Calu3 (cell line): Measurements from ENCODE around the gene SCART1. TPM values are rescaled to one million over a fixed set of nuclear protein-coding genes. Genes with fewer than 3 reads are reported as not detected.

Experiments used
- BruUV-seq: library from RNA; stranded (reverse); fragments of 400-500 nt; replicated peaks from 2 replicates; lab custom pipeline; 2021; lab: Mats Ljungman, UMichigan
- CTCF ChIA-PET: fragments of 300-600 bp; sonication (Branson Sonifier 250); formaldehyde crosslinking; loops from one replicate; lab custom pipeline; 2022; ENCODE audit warnings: antibody characterized with exemption; lab: Charles Lee
- DNase-seq: peaks from one replicate; pipeline ENCODE4 v3.0.0; 2022
- H3K27ac Mint-ChIP-seq: one replicate; pipeline ENCODE4 v1.8.0; 2022; ENCODE audit warnings: mixed read lengths; ENCODE audit not compliant: unreplicated experiment
- H3K27me3 Mint-ChIP-seq: one replicate; pipeline ENCODE4 v1.8.0; 2022; ENCODE audit warnings: mixed read lengths; ENCODE audit not compliant: unreplicated experiment
- H3K36me3 Mint-ChIP-seq: one replicate; pipeline ENCODE4 v1.8.0; 2022; ENCODE audit warnings: mild to moderate bottlenecking, moderate library complexity, mixed read lengths; ENCODE audit not compliant: insufficient read depth, unreplicated experiment
- H3K4me1 Mint-ChIP-seq: one replicate; pipeline ENCODE4 v1.8.0; 2022; ENCODE audit warnings: mild to moderate bottlenecking, low read depth, mixed read lengths; ENCODE audit not compliant: unreplicated experiment
- H3K4me3 Mint-ChIP-seq: one replicate; pipeline ENCODE4 v1.8.0; 2022; ENCODE audit warnings: mild to moderate bottlenecking, low read depth, moderate library complexity, mixed read lengths; ENCODE audit not compliant: unreplicated experiment
- H3K9me3 Mint-ChIP-seq: one replicate; pipeline ENCODE4 v1.8.0; 2022; ENCODE audit warnings: low read depth, mixed read lengths; ENCODE audit not compliant: unreplicated experiment
- intact Hi-C: fragments of 100-400 bp; cut with micrococcal nuclease; formaldehyde crosslinking; loops from one replicate; pipeline ENCODE4 v1.10.0; 2022; ENCODE audit not compliant: unreplicated experiment
- total RNA-seq: library from RNA; stranded (reverse); gene quantifications from 2 replicates; pipeline ENCODE4 v1.2.3, GENCODE V29; 2022
- TF ChIP-seq, protein P1 (sequence below): fragments of 200-600 bp; IDR thresholded peaks from one replicate; pipeline ENCODE4 v1.8.0; 2022; ENCODE audit warnings: antibody characterized with exemption; ENCODE audit not compliant: unreplicated experiment

The SCART1 gene
- total RNA-seq, 1 experiment from 2014 or later, result 1.8 TPM

DNA sequence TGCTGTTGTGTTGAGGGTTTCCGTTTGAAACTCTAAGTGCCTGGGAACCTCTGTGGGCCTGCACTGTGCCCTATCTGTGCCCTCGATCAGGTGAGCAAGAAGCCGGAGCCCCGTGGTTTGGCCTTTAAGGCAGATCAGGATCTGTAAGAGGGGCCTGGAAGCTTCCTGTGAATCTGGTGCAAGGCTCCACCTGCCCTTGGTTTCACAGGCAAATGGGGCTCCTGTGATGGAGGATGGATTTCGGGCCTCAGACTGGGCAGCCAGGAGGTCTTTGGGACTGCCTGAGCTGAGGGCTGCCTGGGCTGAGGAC, 21.6 kb downstream of the SCART1 start:
- no peak overlapping the region for H3K27ac Mint-ChIP-seq
- no peaks in the 10 kb centered on the region for H3K36me3 Mint-ChIP-seq
- DNase-seq, result no peak
- TF ChIP-seq, protein P1, sequence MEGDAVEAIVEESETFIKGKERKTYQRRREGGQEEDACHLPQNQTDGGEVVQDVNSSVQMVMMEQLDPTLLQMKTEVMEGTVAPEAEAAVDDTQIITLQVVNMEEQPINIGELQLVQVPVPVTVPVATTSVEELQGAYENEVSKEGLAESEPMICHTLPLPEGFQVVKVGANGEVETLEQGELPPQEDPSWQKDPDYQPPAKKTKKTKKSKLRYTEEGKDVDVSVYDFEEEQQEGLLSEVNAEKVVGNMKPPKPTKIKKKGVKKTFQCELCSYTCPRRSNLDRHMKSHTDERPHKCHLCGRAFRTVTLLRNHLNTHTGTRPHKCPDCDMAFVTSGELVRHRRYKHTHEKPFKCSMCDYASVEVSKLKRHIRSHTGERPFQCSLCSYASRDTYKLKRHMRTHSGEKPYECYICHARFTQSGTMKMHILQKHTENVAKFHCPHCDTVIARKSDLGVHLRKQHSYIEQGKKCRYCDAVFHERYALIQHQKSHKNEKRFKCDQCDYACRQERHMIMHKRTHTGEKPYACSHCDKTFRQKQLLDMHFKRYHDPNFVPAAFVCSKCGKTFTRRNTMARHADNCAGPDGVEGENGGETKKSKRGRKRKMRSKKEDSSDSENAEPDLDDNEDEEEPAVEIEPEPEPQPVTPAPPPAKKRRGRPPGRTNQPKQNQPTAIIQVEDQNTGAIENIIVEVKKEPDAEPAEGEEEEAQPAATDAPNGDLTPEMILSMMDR, result no peak
- CTCF ChIA-PET, result no interaction called here
- no peak overlapping the region for H3K4me3 Mint-ChIP-seq
- H3K9me3 Mint-ChIP-seq, result no peaks in the 10 kb centered on the region
- BruUV-seq, result no TSS peak
- intact Hi-C loops, result no loop called here
- no peaks in the 10 kb centered on the region for H3K4me1 Mint-ChIP-seq
- no peaks in the 10 kb centered on the region for H3K27me3 Mint-ChIP-seq

DNA sequence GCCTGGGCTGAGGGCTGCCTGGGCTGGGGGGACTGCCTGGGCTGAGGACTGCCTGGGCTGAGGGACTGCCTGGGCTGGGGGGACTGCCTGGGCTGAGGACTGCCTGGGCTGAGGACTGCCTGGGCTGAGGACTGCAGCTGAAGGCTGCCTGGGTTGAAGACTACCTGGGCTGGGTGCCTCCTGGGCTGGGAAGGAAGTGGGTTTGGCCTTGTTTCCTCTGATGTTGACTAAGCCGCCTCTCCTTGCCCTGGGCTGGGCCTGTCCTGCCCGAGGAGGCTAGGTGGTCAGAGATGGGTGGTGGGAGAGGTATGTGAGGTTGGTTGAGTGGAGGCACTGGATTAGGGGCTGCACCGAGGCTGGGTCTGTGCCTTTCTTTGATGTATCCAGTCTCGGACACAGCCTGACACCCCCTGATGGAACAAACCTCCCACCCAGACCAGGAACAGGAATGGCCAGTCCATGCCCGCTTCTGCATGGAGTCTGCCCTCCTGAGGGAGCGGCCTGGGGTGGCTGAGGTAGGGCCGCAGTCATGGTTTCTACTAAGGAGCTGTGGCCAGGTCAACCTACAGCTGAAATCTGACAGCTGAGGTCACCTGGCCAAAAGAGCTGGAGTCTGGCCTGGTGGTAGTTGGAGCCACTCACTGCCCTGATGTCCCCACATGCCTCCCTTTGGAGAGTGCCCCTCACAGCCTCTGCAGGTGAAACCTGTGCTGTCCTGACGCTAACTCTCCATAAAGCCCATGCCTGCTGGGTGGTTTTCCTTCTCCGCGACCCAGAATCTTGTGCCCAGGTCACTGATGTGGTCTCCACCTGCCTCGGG, 22.3 kb downstream of the SCART1 start:
- H3K27me3 Mint-ChIP-seq, result no peaks in the 10 kb centered on the region
- CTCF ChIA-PET, result no interaction called here
- H3K4me3 Mint-ChIP-seq, result no peak overlapping the region
- TF ChIP-seq, protein P1, result no peak
- no peak for DNase-seq
- H3K36me3 Mint-ChIP-seq, result no peaks in the 10 kb centered on the region
- BruUV-seq, result no TSS peak
- no peak overlapping the region for H3K27ac Mint-ChIP-seq
- H3K9me3 Mint-ChIP-seq, result no peaks in the 10 kb centered on the region
- intact Hi-C loops, result no loop called here
- no peaks in the 10 kb centered on the region for H3K4me1 Mint-ChIP-seq

DNA sequence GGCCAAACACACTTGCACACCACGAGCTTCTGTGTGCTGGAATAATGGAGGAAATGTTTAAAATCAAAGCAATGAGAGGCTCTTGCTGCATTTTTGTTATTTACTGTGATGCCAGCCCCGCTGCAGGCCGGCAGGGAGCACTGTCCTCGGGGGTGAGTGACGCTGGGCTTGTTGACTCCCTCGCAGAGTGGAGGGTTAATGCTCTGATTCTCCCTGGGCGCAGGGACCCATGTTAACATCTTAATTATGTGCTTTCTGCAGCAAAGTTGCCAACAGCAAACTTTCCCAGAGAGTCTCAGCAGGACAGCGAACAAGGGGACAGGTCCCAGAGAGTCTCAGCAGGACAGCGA, 22.9 kb downstream of the SCART1 start:
- Mint-ChIP-seq H3K27ac (no peak overlapping the region), H3K4me3 (no peak overlapping the region), H3K4me1 (no peaks in the 10 kb centered on the region), H3K9me3 (no peaks in the 10 kb centered on the region), H3K36me3 (no peaks in the 10 kb centered on the region), H3K27me3 (no peaks in the 10 kb centered on the region)
- intact Hi-C loops, result no loop called here
- no peak for DNase-seq
- no TSS peak for BruUV-seq
- TF ChIP-seq, protein P1, result no peak
- CTCF ChIA-PET, result no interaction called here

DNA sequence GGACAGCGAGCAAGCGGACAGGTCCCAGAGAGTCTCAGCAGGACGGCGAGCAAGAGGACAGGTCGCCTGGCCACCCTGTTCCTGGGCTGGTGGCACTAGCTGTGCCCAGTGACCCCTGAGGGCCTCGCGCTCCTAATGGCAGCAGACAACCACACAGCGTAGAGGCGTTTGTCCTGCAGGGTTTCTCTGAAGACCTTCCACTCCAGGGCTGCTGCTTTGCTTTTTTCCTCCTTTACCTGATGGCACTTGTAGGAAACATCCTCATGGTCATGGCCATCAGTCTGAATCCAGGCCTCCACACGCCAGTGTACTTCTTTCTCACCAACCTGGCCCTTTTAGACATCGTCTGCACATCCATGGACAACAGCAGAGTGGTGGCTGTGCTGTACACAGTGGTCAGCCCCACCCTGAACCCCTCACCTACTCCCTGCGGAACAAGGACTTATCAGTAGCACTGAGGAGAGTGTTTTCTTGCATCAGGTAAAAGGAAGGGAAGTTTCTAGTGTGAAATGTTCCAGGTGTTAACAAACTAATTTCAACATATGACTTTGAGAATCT, 27.4 kb downstream of the SCART1 start:
- H3K4me3 Mint-ChIP-seq, result no peak overlapping the region
- H3K27me3 Mint-ChIP-seq, result no peaks in the 10 kb centered on the region
- no TSS peak for BruUV-seq
- DNase-seq, result no peak
- H3K36me3 Mint-ChIP-seq, result no peaks in the 10 kb centered on the region
- no peaks in the 10 kb centered on the region for H3K4me1 Mint-ChIP-seq
- no peak overlapping the region for H3K27ac Mint-ChIP-seq
- intact Hi-C loops, result no loop called here
- H3K9me3 Mint-ChIP-seq, result peaks cover 11% of the 10 kb centered on the region
- TF ChIP-seq, protein P1, result no peak
- CTCF ChIA-PET, result no interaction called here
